GM20000 (cell line): ENCODE measurements around the gene PELI1.
A peak's percentile ranks its signal among the peaks of the same experiment; 100 is the strongest.

Experiments used
- DNase-seq: peaks from one replicate; pipeline ENCODE4 v3.0.0; 2012; ENCODE audit warnings: low spot score
- CTCF ChIP-seq: IDR thresholded peaks from 2 replicates; pipeline ENCODE4 v1.5.1; 2012; ENCODE audit warnings: mild to moderate bottlenecking, control low read depth; ENCODE audit errors: extremely low read depth, missing control alignments

PELI1 gene

DNA sequence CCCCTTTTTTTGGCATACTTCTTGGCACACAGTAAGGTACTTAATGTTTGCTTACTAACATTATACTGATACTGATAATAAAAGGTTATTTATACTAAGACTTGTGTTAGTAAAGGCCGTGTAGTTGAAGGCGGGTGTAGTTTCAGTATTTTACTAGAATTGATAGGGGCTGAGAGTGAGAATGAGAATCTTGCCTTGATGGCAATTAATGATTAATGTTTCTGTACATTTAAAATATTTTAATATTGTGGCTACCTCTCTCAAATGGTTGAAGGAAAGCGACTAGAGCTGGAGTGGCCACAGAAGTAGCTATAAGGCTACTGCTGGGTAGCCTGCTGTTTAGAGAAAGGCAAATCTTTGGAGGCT lies 29.3 kb downstream of the PELI1 start:
- no peak for DNase-seq
- no peak for TF ChIP-seq CTCF

- no peak for TF ChIP-seq CTCF
- peak; percentile 17 for DNase-seq
Observed at GRCh38 chr2:64114063-64114911, 29.9 kb downstream of the PELI1 start.

GRCh38 chr2:64112016-64112415 lies 32.2 kb downstream of the PELI1 start:
- no peak for TF ChIP-seq CTCF
- DNase-seq = no peak

GRCh38 chr2:64111426-64111825 lies 32.8 kb downstream of the PELI1 start:
- TF ChIP-seq CTCF = no peak
- DNase-seq = no peak

GRCh38 chr2:64108666-64109241 lies 35.5 kb downstream of the PELI1 start:
- TF ChIP-seq CTCF = no peak

GRCh38 chr2:64106481-64106880 lies 37.7 kb downstream of the PELI1 start:
- no peak for DNase-seq
- no peak for TF ChIP-seq CTCF

More at GRCh38 chr2:64108666-64109241, 35.5 kb downstream of the PELI1 start:
- DNase-seq = no peak

- no peak for DNase-seq
- no peak for TF ChIP-seq CTCF
Observed at GRCh38 chr2:64105670-64106461, 38.4 kb downstream of the PELI1 start.
